Ishikawa (cell line): ENCODE data around the gene R3HDM2.

Experiments used
- CEBPB ChIP-seq: IDR thresholded peaks from 2 replicates; pipeline ENCODE4 v1.6.1; 2012
- CREB1 ChIP-seq: IDR thresholded peaks from 2 replicates; pipeline ENCODE4 v1.6.1; 2012; ENCODE audit warnings: low read depth
- EGR1 ChIP-seq: IDR thresholded peaks from 2 replicates; pipeline ENCODE4 v1.6.1; 2012
- EP300 ChIP-seq: IDR thresholded peaks from 2 replicates; pipeline ENCODE4 v1.6.1; 2012; ENCODE audit warnings: borderline replicate concordance
- NFIC ChIP-seq: IDR thresholded peaks from 2 replicates; pipeline ENCODE4 v1.6.1; 2012
- RAD21 ChIP-seq: IDR thresholded peaks from 2 replicates; pipeline ENCODE4 v1.6.1; 2012; ENCODE audit warnings: low read depth
- TAF1 ChIP-seq: IDR thresholded peaks from 2 replicates; pipeline ENCODE4 v1.6.1; 2012; ENCODE audit warnings: low read depth, mild to moderate bottlenecking
- TCF12 ChIP-seq: IDR thresholded peaks from 2 replicates; pipeline ENCODE4 v1.6.1; 2012; ENCODE audit warnings: low read depth
- YY1 ChIP-seq: IDR thresholded peaks from 2 replicates; pipeline ENCODE4 v1.6.1; 2012; ENCODE audit warnings: low read depth
- TF ChIP-seq, protein P1 (sequence below): IDR thresholded peaks from 2 replicates; pipeline ENCODE4 v1.6.1; 2012; ENCODE audit warnings: low read depth, mild to moderate bottlenecking
- TF ChIP-seq, protein P2 (sequence below): IDR thresholded peaks from 2 replicates; pipeline ENCODE4 v1.6.1; 2012
- TF ChIP-seq, protein P3 (sequence below): IDR thresholded peaks from 2 replicates; pipeline ENCODE4 v1.6.1; 2012

DNA sequence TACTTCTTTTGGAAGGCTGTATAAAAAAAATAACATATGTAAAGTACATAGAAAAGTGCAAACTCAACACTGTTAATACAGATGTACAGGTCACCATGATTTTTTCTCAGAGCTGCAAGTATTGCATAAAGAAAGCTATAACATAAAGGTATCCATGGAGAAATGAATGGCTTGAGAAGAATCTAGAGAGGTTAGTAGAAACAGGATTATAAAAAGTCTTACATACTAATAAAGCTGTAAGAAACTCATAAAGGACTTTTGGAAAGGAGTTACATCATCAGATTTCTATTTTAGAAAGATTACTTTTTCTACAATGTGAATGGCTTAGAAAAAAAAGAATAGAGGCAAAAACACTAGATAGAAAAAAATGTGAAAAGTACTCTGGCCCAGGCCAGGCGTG lies 46.4 kb downstream of the R3HDM2 start:
- TF ChIP-seq YY1, result no peak
- TF ChIP-seq CREB1, result no peak
- TF ChIP-seq EGR1, result no peak
- TF ChIP-seq, protein P1, sequence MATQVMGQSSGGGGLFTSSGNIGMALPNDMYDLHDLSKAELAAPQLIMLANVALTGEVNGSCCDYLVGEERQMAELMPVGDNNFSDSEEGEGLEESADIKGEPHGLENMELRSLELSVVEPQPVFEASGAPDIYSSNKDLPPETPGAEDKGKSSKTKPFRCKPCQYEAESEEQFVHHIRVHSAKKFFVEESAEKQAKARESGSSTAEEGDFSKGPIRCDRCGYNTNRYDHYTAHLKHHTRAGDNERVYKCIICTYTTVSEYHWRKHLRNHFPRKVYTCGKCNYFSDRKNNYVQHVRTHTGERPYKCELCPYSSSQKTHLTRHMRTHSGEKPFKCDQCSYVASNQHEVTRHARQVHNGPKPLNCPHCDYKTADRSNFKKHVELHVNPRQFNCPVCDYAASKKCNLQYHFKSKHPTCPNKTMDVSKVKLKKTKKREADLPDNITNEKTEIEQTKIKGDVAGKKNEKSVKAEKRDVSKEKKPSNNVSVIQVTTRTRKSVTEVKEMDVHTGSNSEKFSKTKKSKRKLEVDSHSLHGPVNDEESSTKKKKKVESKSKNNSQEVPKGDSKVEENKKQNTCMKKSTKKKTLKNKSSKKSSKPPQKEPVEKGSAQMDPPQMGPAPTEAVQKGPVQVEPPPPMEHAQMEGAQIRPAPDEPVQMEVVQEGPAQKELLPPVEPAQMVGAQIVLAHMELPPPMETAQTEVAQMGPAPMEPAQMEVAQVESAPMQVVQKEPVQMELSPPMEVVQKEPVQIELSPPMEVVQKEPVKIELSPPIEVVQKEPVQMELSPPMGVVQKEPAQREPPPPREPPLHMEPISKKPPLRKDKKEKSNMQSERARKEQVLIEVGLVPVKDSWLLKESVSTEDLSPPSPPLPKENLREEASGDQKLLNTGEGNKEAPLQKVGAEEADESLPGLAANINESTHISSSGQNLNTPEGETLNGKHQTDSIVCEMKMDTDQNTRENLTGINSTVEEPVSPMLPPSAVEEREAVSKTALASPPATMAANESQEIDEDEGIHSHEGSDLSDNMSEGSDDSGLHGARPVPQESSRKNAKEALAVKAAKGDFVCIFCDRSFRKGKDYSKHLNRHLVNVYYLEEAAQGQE, result no peak
- no peak for TF ChIP-seq CEBPB
- TF ChIP-seq RAD21, result no peak
- no peak for TF ChIP-seq EP300
- TF ChIP-seq TCF12, result no peak
- TF ChIP-seq, protein P2, sequence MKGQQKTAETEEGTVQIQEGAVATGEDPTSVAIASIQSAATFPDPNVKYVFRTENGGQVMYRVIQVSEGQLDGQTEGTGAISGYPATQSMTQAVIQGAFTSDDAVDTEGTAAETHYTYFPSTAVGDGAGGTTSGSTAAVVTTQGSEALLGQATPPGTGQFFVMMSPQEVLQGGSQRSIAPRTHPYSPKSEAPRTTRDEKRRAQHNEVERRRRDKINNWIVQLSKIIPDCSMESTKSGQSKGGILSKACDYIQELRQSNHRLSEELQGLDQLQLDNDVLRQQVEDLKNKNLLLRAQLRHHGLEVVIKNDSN, result no peak
- no peak for TF ChIP-seq NFIC
- TF ChIP-seq TAF1, result no peak
- TF ChIP-seq, protein P3, sequence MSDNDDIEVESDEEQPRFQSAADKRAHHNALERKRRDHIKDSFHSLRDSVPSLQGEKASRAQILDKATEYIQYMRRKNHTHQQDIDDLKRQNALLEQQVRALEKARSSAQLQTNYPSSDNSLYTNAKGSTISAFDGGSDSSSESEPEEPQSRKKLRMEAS, result no peak
